ENCODE results near the gene RCAN3.

- TF ChIP-seq EZH2 (optimal IDR thresholded peaks at IDR 0.05; ENCODE audit: low read depth, low read length) (no peak), CTCF (IDR thresholded peaks at IDR 0.05; ENCODE audit: low read length) (no peak)
These were observed 33.8 kb downstream of the RCAN3 start for GRCh38 chr1:24536391-24536840.

Data from MM.1S (cell line).